K562 (cell line): ENCODE results near the gene DACT3. TPM values are rescaled to one million over a fixed set of nuclear protein-coding genes. Genes with fewer than 3 reads are reported as not detected.

Experiments used
- BRD4 ChIP-seq: fragments of 200-600 bp; sonication (generic); IDR thresholded peaks from 2 replicates; pipeline ENCODE4 v1.6.1; 2017; ENCODE audit warnings: inconsistent platforms
- COPS2 ChIP-seq: fragments of 450-650 bp; conservative IDR thresholded peaks from 2 replicates; pipeline ENCODE4 v1.6.1; 2016; ENCODE audit warnings: mild to moderate bottlenecking, moderate library complexity
- CTCF ChIP-seq, 3 experiments: IDR thresholded peaks in 2 of 3; conservative IDR thresholded peaks in 1 of 3; 2 replicates each; pipeline ENCODE4 v1.5.1; 2011 to 2012; ENCODE audit warnings: low read length in 3 of 3, mild to moderate bottlenecking in 3 of 3, control low read depth in 2 of 3, improper control_type of control experiment in 1 of 3, inconsistent platforms in 1 of 3, low read depth in 1 of 3, mixed read lengths in 1 of 3, moderate library complexity in 1 of 3; ENCODE audit not compliant: insufficient read depth in 2 of 3
- CTCFL ChIP-seq: IDR thresholded peaks from 2 replicates; pipeline ENCODE4 v1.6.1; 2011; ENCODE audit warnings: borderline replicate concordance, low read depth, mild to moderate bottlenecking, moderate library complexity, low read length; ENCODE audit not compliant: insufficient read depth, poor library complexity, severe bottlenecking
- GABPB1 ChIP-seq: sonication (generic); formaldehyde crosslinking; IDR thresholded peaks from 2 replicates; pipeline ENCODE4 v1.8.0; 2022; ENCODE audit warnings: mild to moderate bottlenecking, missing genetic modification reagents
- LCOR ChIP-seq: sonication (generic); formaldehyde crosslinking; IDR thresholded peaks from 2 replicates; pipeline ENCODE4 v1.8.0; 2022; ENCODE audit warnings: mild to moderate bottlenecking, missing genetic modification reagents
- LEF1 ChIP-seq: fragments of 450-650 bp; IDR thresholded peaks from 2 replicates; pipeline ENCODE4 v1.6.1; 2016; ENCODE audit warnings: mild to moderate bottlenecking
- MAX ChIP-seq: sonication (generic); formaldehyde crosslinking; IDR thresholded peaks from 2 replicates; pipeline ENCODE4 v1.9.0; 2022; ENCODE audit warnings: mild to moderate bottlenecking, missing genetic modification reagents
- RBBP5 ChIP-seq: fragments of 200-600 bp; sonication (generic); IDR thresholded peaks from 2 replicates; pipeline ENCODE4 v1.6.1; 2012; ENCODE audit warnings: borderline replicate concordance, mild to moderate bottlenecking, low read length, control low read depth, inconsistent platforms; ENCODE audit not compliant: insufficient read depth, poor library complexity, severe bottlenecking
- RFX1 ChIP-seq: fragments of 450-650 bp; IDR thresholded peaks from 2 replicates; pipeline ENCODE4 v1.6.1; 2016; ENCODE audit warnings: mild to moderate bottlenecking, moderate library complexity
- SMAD4 ChIP-seq: fragments of 250-450 bp; sonication (Bioruptor Pico); conservative IDR thresholded peaks from 2 replicates; pipeline ENCODE4 v1.8.0; 2021; ENCODE audit warnings: inconsistent platforms, mild to moderate bottlenecking, moderate library complexity
- ZBTB11 ChIP-seq, 3 experiments: fragments of 200-800 bp in 1 of 3; fragments of 250-450 bp in 1 of 3; fragments of 450-650 bp in 1 of 3; sonication (Bioruptor Pico) in 1 of 3; sonication (Bioruptor generic) in 1 of 3; formaldehyde crosslinking in 1 of 3; IDR thresholded peaks; 2 replicates each; pipeline versions ENCODE4 v1.6.1 to v1.8.0; 2016 to 2022; ENCODE audit warnings: mild to moderate bottlenecking in 2 of 3, missing genetic modification characterization in 2 of 3, missing compliant biosample characterization in 1 of 3, moderate library complexity in 1 of 3
- ZNF699 ChIP-seq: fragments of 250-450 bp; sonication (Bioruptor Pico); IDR thresholded peaks from 2 replicates; pipeline ENCODE4 v1.8.0; 2021; ENCODE audit warnings: mild to moderate bottlenecking, moderate library complexity; ENCODE audit not compliant: insufficient replicate concordance
- ZNF740 ChIP-seq, 3 experiments: fragments of 200-800 bp in 1 of 3; sonication (Bioruptor generic) in 1 of 3; sonication (generic) in 1 of 3; formaldehyde crosslinking in 1 of 3; IDR thresholded peaks; 2 replicates each; pipeline versions ENCODE4 v1.6.1 to v1.8.0; 2016 to 2022; ENCODE audit warnings: mild to moderate bottlenecking in 2 of 3, missing compliant biosample characterization in 2 of 3, missing genetic modification characterization in 2 of 3, missing genetic modification reagents in 1 of 3
- polyA plus RNA-seq, 8 experiments: library from polyadenylated mRNA; depleted of rRNA in 4 of 8; stranded (reverse) in 5 of 8; unstranded in 3 of 8; fragments of >200 nt; fragmentation: Nextera tagmentation in 2 of 8; fragmentation: Illumina TruSeq in 1 of 8; extraction: Ambion mirVana in 2 of 8; extraction: Trizol in 1 of 8; gene quantifications; 2 replicates each; pipeline versions ENCODE4 v1.2.1 to v1.2.3, GENCODE V29; 2011 to 2014; ENCODE audit warnings: inconsistent platforms in 1 of 8, missing spikeins in 1 of 8
- total RNA-seq, 7 experiments: library from RNA; depleted of rRNA in 6 of 7; stranded (reverse); fragments of >200 nt in 6 of 7; fragmentation: Illumina TruSeq in 2 of 7; extraction: Trizol in 2 of 7; gene quantifications; 2 replicates each; pipeline versions ENCODE4 v1.2.1 to v1.2.3, GENCODE V29; 2011 to 2021; ENCODE audit warnings: low replicate concordance in 1 of 7

The DACT3 gene
- total and polyA plus RNA-seq, 9 of the 15 experiments (the other 6 are each of a cell fraction or from before 2014, with no cell fraction given): 0.67 to 6.5 (median 3.5) TPM

- TF ChIP-seq CTCFL (peak; percentile 78), LCOR (CRISPR knock-in tag) (no peak), GABPB1 (CRISPR knock-in tag) (0 out of 2 replicates have a peak, but pooled peaks have one; percentile 34), LEF1 (no peak), CTCF (IDR thresholded peaks at IDR 0.05 in 2 of 3, conservative IDR thresholded peaks at IDR 0.05 in 1 of 3; ENCODE audit: insufficient read depth in 2 of 3, low read depth in 1 of 3, low read length in 3 of 3) (peak; percentile 88 to 91 (median 90)), BRD4 (no peak), SMAD4 (CRISPR knock-in tag) (no peak), ZNF740 (CRISPR knock-in tag; IDR thresholded peaks at IDR 0.05) (peak; percentile 62), ZNF740 (tag; IDR thresholded peaks at IDR 0.05) (no peak), RBBP5 (no peak), MAX (CRISPR knock-in tag) (peak; percentile 64), ZBTB11 (CRISPR knock-in tag; IDR thresholded peaks at IDR 0.05) (no peak), RFX1 (no peak), ZNF699 (CRISPR knock-in tag) (no peak), COPS2 (no peak)
Observed at GRCh38 chr19:46704379-46705076, 43.5 kb upstream of the DACT3 start (continued).
